AG04450 (cell line): ENCODE results near the gene ADIPOR1. TPM values are rescaled to one million over a fixed set of nuclear protein-coding genes. Genes with fewer than 3 reads are reported as not detected.
"Not testable (repeated sequence)": the region's sequence is repeated elsewhere in the genome, so short reads cannot be mapped to it uniquely, and the experiment has no call there.

Source experiments
- CTCF ChIA-PET: fragments of 300-600, 350-600 bp; formaldehyde crosslinking; extraction: SDS; loops from one replicate; lab custom pipeline; 2022; ENCODE audit warnings: antibody characterized with exemption, inconsistent platforms; lab: Charles Lee
- POLR2A ChIA-PET: fragments of 350-600 bp; formaldehyde crosslinking; extraction: SDS; loops from one replicate; lab custom pipeline; 2021; ENCODE audit warnings: antibody characterized with exemption, inconsistent platforms; lab: Yijun Ruan, JAX
- DNase-seq: peaks from one replicate; pipeline ENCODE4 v3.0.0-alpha.2; 2011; ENCODE audit warnings: low read depth, low spot score
- H3K27ac ChIP-seq: one replicate; pipeline ENCODE4 v1.5.1; 2012; ENCODE audit warnings: low read depth, low read length, control low read depth
- H3K27me3 ChIP-seq: one replicate; pipeline ENCODE4 v1.6.0; 2012; ENCODE audit warnings: low read length; ENCODE audit not compliant: control insufficient read depth, insufficient read depth
- H3K4me3 ChIP-seq: 2 replicates; pipeline ENCODE4 v1.5.1; 2011; ENCODE audit warnings: mild to moderate bottlenecking, low read depth, low read length, control low read depth
- H3K9me3 ChIP-seq: 2 replicates; pipeline ENCODE4 v1.5.1; 2012; ENCODE audit warnings: low read length; ENCODE audit not compliant: control insufficient read depth, insufficient read depth
- CTCF ChIP-seq: IDR thresholded peaks from 2 replicates; pipeline ENCODE4 v1.5.1; 2011; ENCODE audit warnings: low read depth, low read length, control low read depth, inconsistent platforms
- polyA plus RNA-seq: library from polyadenylated mRNA; depleted of rRNA; stranded (reverse); fragments of >200 nt; gene quantifications from 2 replicates; pipeline ENCODE4 v1.2.3, GENCODE V29; 2011

ADIPOR1 gene
- polyA plus RNA-seq, 1 experiment: 124 TPM

- POLR2A ChIA-PET: interaction anchor here (1.4 kb wide), 1 partner anchor 17 kb away, joined by 4 read pairs; the partner anchor contains the start of gene KLHL12
- H3K27me3 ChIP-seq: no peaks in the 10 kb centered on the region
- CTCF ChIA-PET: interaction anchor here (1.1 kb wide), 1 partner anchor 55 kb away, joined by 3 read pairs; no protein-coding TSS in a partner anchor
- TF ChIP-seq CTCF: no peak
- H3K27ac ChIP-seq: no peak overlapping the region
- no peak for DNase-seq
- no peaks in the 10 kb centered on the region for H3K9me3 ChIP-seq
- H3K4me3 ChIP-seq: no peak overlapping the region
These were observed 13.6 kb downstream of the ADIPOR1 start for GRCh38 chr1:202944438-202944921.

GRCh38 chr1:202942426-202942825 lies 15.7 kb downstream of the ADIPOR1 start:
- Histone ChIP-seq H3K9me3 (no peaks in the 10 kb centered on the region), H3K4me3 (no peak overlapping the region), H3K27ac (no peak overlapping the region), H3K27me3 (no peaks in the 10 kb centered on the region)
- CTCF ChIA-PET: no interaction called here
- no peak for DNase-seq
- POLR2A ChIA-PET: interaction anchor here (0.7 kb wide), 1 partner anchor 880 kb away, joined by 3 read pairs; no protein-coding TSS in a partner anchor
- no peak for TF ChIP-seq CTCF

DNA sequence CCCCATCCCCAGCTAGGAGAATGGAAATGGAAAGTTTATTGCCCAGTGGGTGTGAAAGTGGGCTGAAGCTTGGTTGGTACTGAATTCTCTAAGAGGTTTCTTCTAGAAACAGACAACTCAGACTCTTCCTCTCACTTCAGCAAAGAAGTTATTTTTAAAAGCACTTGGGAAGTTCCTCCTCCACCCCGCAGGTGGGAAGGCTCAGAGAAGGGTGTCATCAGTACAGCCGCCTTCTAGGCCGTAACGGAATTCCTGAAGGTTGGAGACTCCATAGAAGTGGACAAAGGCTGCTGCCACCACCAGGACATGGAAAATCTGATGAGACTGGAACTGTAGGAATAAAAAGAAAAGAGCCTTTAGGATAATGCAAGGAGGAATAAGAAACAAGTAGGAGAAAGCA lies 16.7 kb downstream of the ADIPOR1 start:
- Histone ChIP-seq H3K4me3 (no peak overlapping the region), H3K9me3 (no peaks in the 10 kb centered on the region), H3K27me3 (no peaks in the 10 kb centered on the region), H3K27ac (no peak overlapping the region)
- ChIA-PET POLR2A (no interaction called here), CTCF (no interaction called here)
- no peak for TF ChIP-seq CTCF
- no peak for DNase-seq

DNA sequence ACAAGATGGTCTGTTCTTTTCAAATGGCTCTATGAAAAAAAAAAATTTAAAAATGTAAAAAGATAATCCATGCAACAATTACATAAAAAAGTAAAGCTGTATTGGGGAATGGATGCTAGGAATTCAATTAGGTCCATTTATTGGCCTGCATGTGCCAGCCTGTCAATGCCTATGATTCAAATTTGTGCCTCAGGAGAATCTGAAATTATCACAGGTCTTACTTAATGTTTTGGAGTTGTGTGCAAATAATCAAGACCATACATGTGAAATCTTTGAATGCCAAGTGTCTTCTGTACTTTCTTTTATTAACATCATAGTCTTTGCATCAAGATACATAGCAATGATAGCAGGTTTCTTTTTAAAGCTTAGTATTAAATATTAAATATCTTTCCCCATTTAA lies 17.6 kb downstream of the ADIPOR1 start:
- Histone ChIP-seq H3K27ac (no peak overlapping the region), H3K4me3 (no peak overlapping the region), H3K9me3 (no peaks in the 10 kb centered on the region), H3K27me3 (no peaks in the 10 kb centered on the region)
- DNase-seq: no peak
- CTCF ChIA-PET: no interaction called here
- no peak for TF ChIP-seq CTCF
- POLR2A ChIA-PET: no interaction called here

- Histone ChIP-seq H3K27me3 (no peaks in the 10 kb centered on the region), H3K27ac (no peak overlapping the region), H3K9me3 (no peaks in the 10 kb centered on the region), H3K4me3 (no peak overlapping the region)
- ChIA-PET POLR2A (no interaction called here), CTCF (no interaction called here)
- no peak for TF ChIP-seq CTCF
- DNase-seq: no peak
These were observed 19.7 kb downstream of the ADIPOR1 start for GRCh38 chr1:202938287-202938925.

- H3K27me3 ChIP-seq, POLR2A ChIA-PET, H3K4me3 ChIP-seq, DNase-seq, H3K27ac ChIP-seq, H3K9me3 ChIP-seq, CTCF ChIA-PET: not testable (repeated sequence)
These were observed 21.7 kb downstream of the ADIPOR1 start for GRCh38 chr1:202936409-202936808.
